Right lobe of liver (tissue), 6 donors: Measurements from ENCODE around the gene DSCAM. TPM values are rescaled to one million over a fixed set of nuclear protein-coding genes. Genes with fewer than 3 reads are reported as not detected.

Experiments
- ATAC-seq, 4 donors: fragments of 200-7000 bp; cut with Tn5 transposase; one replicate each; pipeline ENCODE4 v1.9.1; 2020; ENCODE audit warnings: mild to moderate bottlenecking in 4 of 4, moderate library complexity in 4 of 4
- DNase-seq, 3 donors: peaks; one replicate each; pipeline ENCODE4 v3.0.0-alpha.2; 2020
- H3K27ac ChIP-seq, 3 donors: fragments of 200-600 bp; one replicate each; pipeline ENCODE4 v1.8.0; 2022
- H3K27me3 ChIP-seq, 2 donors: fragments of 200-600 bp; one replicate each; pipeline ENCODE4 v1.8.0; 2022
- H3K36me3 ChIP-seq, 4 donors: fragments of 200-600 bp; sonication (generic) in 1 of 4; one replicate each; pipeline versions ENCODE4 v1.5.1 to v1.8.0; 2017 to 2022; ENCODE audit warnings: control low read depth in 1 of 4
- H3K4me1 ChIP-seq, 4 donors: fragments of 200-600 bp; sonication (generic) in 1 of 4; one replicate each; pipeline versions ENCODE4 v1.5.1 to v1.8.0; 2017 to 2022; ENCODE audit warnings: control low read depth in 1 of 4
- H3K4me3 ChIP-seq, 3 donors: fragments of 200-600 bp; one replicate each; pipeline ENCODE4 v1.8.0; 2022
- H3K9me3 ChIP-seq, 4 donors: fragments of 200-600 bp; sonication (generic) in 1 of 4; one replicate each; pipeline versions ENCODE4 v1.5.1 to v1.8.0; 2017 to 2022; ENCODE audit warnings: control low read depth in 1 of 4
- POLR2A ChIP-seq: fragments of 450-650 bp; IDR thresholded peaks from one replicate; pipeline ENCODE4 v1.6.1; 2017; ENCODE audit warnings: antibody characterized with exemption, mild to moderate bottlenecking
- WGBS: methylation state at CpG from one replicate; pipeline ENCODE4 v1.1.6; 2018; ENCODE audit warnings: low coverage, low lambda C conversion rate; ENCODE audit not compliant: insufficient coverage; ENCODE audit errors: missing lambda C conversion rate; 5-methylcytosine and 5-hydroxymethylcytosine counted together
- intact Hi-C, 2 donors: fragments of 100-400 bp; cut with DNase I; formaldehyde crosslinking; loops; one replicate each; pipeline versions ENCODE4 v1.11.2 to v1.14.1; 2022
- total RNA-seq, 6 experiments: library from RNA; depleted of rRNA in 2 of 6; stranded (reverse); fragments of >200 nt in 2 of 6; fragmentation: NEBNext Ultra II Directional in 3 of 6; extraction: Animal tissue kit (Norgen Biotek cat#: 25700) in 3 of 6; gene quantifications; one replicate each; pipeline versions ENCODE4 v1.1.0 to v1.2.4, GENCODE V29; 2016 to 2023
- TF ChIP-seq, protein P1 (sequence below), 4 donors: fragments of 200-600 bp in 3 of 4; fragments of 450-650 bp in 1 of 4; IDR thresholded peaks; one replicate each; pipeline versions ENCODE4 v1.5.1 to v1.8.0; 2016 to 2022; ENCODE audit warnings: antibody characterized with exemption in 4 of 4, mild to moderate bottlenecking in 2 of 4
- donor health status: DM: no; HTN: yes; CAD: no.
- donor health status: DM: no; HTN: no; CAD: no.
- donor health status: DM: no; HTN: no; CAD: no.
- donor health status: DM: no; HTN: yes; CAD: no.
- donor health status: DM: no; HTN: yes; CAD: no.

The DSCAM gene
- total RNA-seq, 6 experiments from 2014 or later = 0.04 to 0.16 (median 0.06) TPM; not detected in 2

GRCh38 chr21:40335704-40336103, 511.3 kb downstream of the DSCAM start:
- H3K27me3 ChIP-seq = no peaks in the 10 kb centered on the region
- ATAC-seq (no peak), DNase-seq (no peak)
- TF ChIP-seq, protein P1, sequence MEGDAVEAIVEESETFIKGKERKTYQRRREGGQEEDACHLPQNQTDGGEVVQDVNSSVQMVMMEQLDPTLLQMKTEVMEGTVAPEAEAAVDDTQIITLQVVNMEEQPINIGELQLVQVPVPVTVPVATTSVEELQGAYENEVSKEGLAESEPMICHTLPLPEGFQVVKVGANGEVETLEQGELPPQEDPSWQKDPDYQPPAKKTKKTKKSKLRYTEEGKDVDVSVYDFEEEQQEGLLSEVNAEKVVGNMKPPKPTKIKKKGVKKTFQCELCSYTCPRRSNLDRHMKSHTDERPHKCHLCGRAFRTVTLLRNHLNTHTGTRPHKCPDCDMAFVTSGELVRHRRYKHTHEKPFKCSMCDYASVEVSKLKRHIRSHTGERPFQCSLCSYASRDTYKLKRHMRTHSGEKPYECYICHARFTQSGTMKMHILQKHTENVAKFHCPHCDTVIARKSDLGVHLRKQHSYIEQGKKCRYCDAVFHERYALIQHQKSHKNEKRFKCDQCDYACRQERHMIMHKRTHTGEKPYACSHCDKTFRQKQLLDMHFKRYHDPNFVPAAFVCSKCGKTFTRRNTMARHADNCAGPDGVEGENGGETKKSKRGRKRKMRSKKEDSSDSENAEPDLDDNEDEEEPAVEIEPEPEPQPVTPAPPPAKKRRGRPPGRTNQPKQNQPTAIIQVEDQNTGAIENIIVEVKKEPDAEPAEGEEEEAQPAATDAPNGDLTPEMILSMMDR (IDR thresholded peaks at IDR 0.05) = no peak
- TF ChIP-seq POLR2A = no peak
- no peaks in the 10 kb centered on the region for H3K36me3 ChIP-seq
- H3K9me3 ChIP-seq = no peaks in the 10 kb centered on the region
- intact Hi-C loops = no loop called here
- WGBS = 15% methylated on average over 5 of the region's 5 CpGs
- no peak overlapping the region for H3K4me3 ChIP-seq
- no peak overlapping the region for H3K27ac ChIP-seq
- no peaks in the 10 kb centered on the region for H3K4me1 ChIP-seq

GRCh38 chr21:40334159-40334558, 512.8 kb downstream of the DSCAM start:
- Histone ChIP-seq H3K36me3 (no peaks in the 10 kb centered on the region), H3K9me3 (no peaks in the 10 kb centered on the region), H3K27me3 (no peaks in the 10 kb centered on the region), H3K4me1 (no peaks in the 10 kb centered on the region), H3K4me3 (no peak overlapping the region), H3K27ac (no peak overlapping the region)
- intact Hi-C loops = no loop called here
- TF ChIP-seq, protein P1 (IDR thresholded peaks at IDR 0.05) = no peak
- no peak for TF ChIP-seq POLR2A
- 72% methylated on average over 6 of the region's 6 CpGs for WGBS
- ATAC-seq (no peak), DNase-seq (no peak)

GRCh38 chr21:40333731-40334130, 513.2 kb downstream of the DSCAM start:
- TF ChIP-seq, protein P1 (IDR thresholded peaks at IDR 0.05) = no peak
- TF ChIP-seq POLR2A = no peak
- ATAC-seq = no peak
- Histone ChIP-seq H3K27ac (no peak overlapping the region), H3K27me3 (no peaks in the 10 kb centered on the region), H3K9me3 (no peaks in the 10 kb centered on the region), H3K36me3 (no peaks in the 10 kb centered on the region), H3K4me3 (no peak overlapping the region), H3K4me1 (no peaks in the 10 kb centered on the region)
- 67% methylated on average over 3 of the region's 4 CpGs for WGBS
- intact Hi-C loops = no loop called here
- no peak for DNase-seq

DNA sequence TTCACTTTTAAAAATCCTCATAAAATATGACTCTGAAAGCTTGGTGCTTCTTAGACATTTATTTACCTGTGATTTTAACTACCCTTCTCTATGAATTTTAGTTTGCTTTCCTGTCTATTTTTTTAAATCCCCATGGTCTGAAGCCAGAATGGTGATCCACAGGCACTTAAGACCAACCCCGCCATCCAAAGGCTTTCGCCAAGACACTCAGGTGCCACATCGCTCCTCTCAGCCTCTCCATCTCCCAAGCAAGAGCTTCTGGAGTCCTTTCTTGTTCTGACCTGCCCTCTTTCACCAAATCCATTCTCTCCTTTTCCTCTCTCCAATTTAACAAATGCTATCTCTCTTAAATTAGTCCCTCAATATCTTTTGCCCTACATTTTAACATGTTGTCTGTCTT, 515.2 kb downstream of the DSCAM start:
- Histone ChIP-seq H3K4me1 (no peaks in the 10 kb centered on the region), H3K4me3 (no peak overlapping the region), H3K9me3 (no peaks in the 10 kb centered on the region), H3K27me3 (no peaks in the 10 kb centered on the region), H3K36me3 (no peaks in the 10 kb centered on the region), H3K27ac (no peak overlapping the region)
- intact Hi-C loops = no loop called here
- 64% methylated on average over 3 of the region's 3 CpGs for WGBS
- no peak for ATAC-seq
- TF ChIP-seq, protein P1 (IDR thresholded peaks at IDR 0.05) = no peak
- no peak for TF ChIP-seq POLR2A
- DNase-seq = no peak

- H3K27me3 ChIP-seq = no peaks in the 10 kb centered on the region
- WGBS = 32% methylated on average over 7 of the region's 9 CpGs
These were observed 515.8 kb downstream of the DSCAM start for GRCh38 chr21:40331172-40331571.

More at GRCh38 chr21:40331172-40331571, 515.8 kb downstream of the DSCAM start:
- DNase-seq (no peak), ATAC-seq (no peak)
- TF ChIP-seq, protein P1 (IDR thresholded peaks at IDR 0.05) = no peak
- no peak for TF ChIP-seq POLR2A
- no peaks in the 10 kb centered on the region for H3K9me3 ChIP-seq
- H3K36me3 ChIP-seq = no peaks in the 10 kb centered on the region
- H3K4me3 ChIP-seq = no peak overlapping the region
- H3K4me1 ChIP-seq = no peaks in the 10 kb centered on the region
- no peak overlapping the region for H3K27ac ChIP-seq
- intact Hi-C loops = no loop called here
